GM12878 (cell line): Measurements from ENCODE around the gene CACNA2D3. TPM values are rescaled to one million over a fixed set of nuclear protein-coding genes. Genes with fewer than 3 reads are reported as not detected.

Experiments used
- ATAC-seq: fragments of 200-7000 bp; cut with Tn5 transposase; 3 replicates; pipeline ENCODE4 v1.9.1; 2020; ENCODE audit warnings: mild to moderate bottlenecking, moderate library complexity
- BruUV-seq: library from RNA; stranded (reverse); fragments of 400-500 nt; replicated peaks from 2 replicates; lab custom pipeline; 2021; lab: Mats Ljungman, UMichigan
- CTCF ChIA-PET: fragments of 300-600 bp; sonication (Branson Sonifier 250); formaldehyde crosslinking; extraction: SDS; loops from one replicate; lab custom pipeline; 2021; ENCODE audit warnings: inconsistent platforms; lab: Yijun Ruan, JAX
- POLR2A ChIA-PET: fragments of 350-600 bp; formaldehyde crosslinking; extraction: SDS; loops from one replicate; lab custom pipeline; 2021; ENCODE audit warnings: inconsistent platforms; lab: Charles Lee
- RAD21 ChIA-PET: fragments of 300-600 bp; sonication (Branson Sonifier 250); formaldehyde crosslinking; loops from one replicate; lab custom pipeline; 2023; ENCODE audit warnings: antibody characterized with exemption; ENCODE audit not compliant: unreplicated experiment; lab: Charles Lee
- SMC1A ChIA-PET: fragments of 300-600 bp; sonication (Branson Sonifier 250); formaldehyde crosslinking; loops from one replicate; lab custom pipeline; 2023; ENCODE audit not compliant: unreplicated experiment, uncharacterized antibody; lab: Charles Lee
- DNase-seq: peaks from one replicate; pipeline ENCODE4 v3.0.0-alpha.2; 2011; ENCODE audit warnings: low read depth, low spot score
- FAIRE-seq: peaks from 3 replicates; lab custom pipeline; 2011; peaks lifted over from hg19 to GRCh38; lab: Jason Lieb, UNC
- H2AFZ ChIP-seq: 2 replicates; pipeline ENCODE4 v1.6.0; 2011; ENCODE audit warnings: low read depth, low read length, control low read depth; ENCODE audit not compliant: control insufficient read depth
- H3K27ac ChIP-seq: 2 replicates; pipeline ENCODE4 v1.5.1; 2011; ENCODE audit warnings: control low read depth; ENCODE audit not compliant: control insufficient read depth, insufficient read depth
- H3K27me3 ChIP-seq, 2 experiments: replicated peaks in 1 of 2; 2 replicates each; pipeline versions ENCODE4 v1.6.0 to v1.6.1; 2011; ENCODE audit warnings: low read length in 1 of 2; ENCODE audit not compliant: control insufficient read depth in 2 of 2, insufficient read depth in 2 of 2
- H3K36me3 ChIP-seq, 2 experiments: 2 replicates each; pipeline ENCODE4 v1.5.1; 2011; ENCODE audit warnings: low read length in 1 of 2; ENCODE audit not compliant: control insufficient read depth in 2 of 2, insufficient read depth in 2 of 2
- H3K4me1 ChIP-seq: 2 replicates; pipeline ENCODE4 v1.6.1; 2011; ENCODE audit warnings: mild to moderate bottlenecking, low read length, moderate library complexity, mixed read lengths; ENCODE audit not compliant: control insufficient read depth, insufficient read depth
- H3K4me2 ChIP-seq: 2 replicates; pipeline ENCODE4 v1.6.0; 2011; ENCODE audit warnings: control low read depth; ENCODE audit not compliant: control insufficient read depth, insufficient read depth
- H3K4me3 ChIP-seq: fragments of 200-600 bp; sonication (generic); 2 replicates; pipeline ENCODE4 v1.5.1; 2016
- H3K79me2 ChIP-seq: 2 replicates; pipeline ENCODE4 v1.6.0; 2011; ENCODE audit warnings: low read length; ENCODE audit not compliant: control insufficient read depth, insufficient read depth
- H3K9ac ChIP-seq: 2 replicates; pipeline ENCODE4 v1.8.0; 2011; ENCODE audit warnings: low read length, control low read depth, mixed read lengths; ENCODE audit not compliant: control insufficient read depth, insufficient read depth
- H3K9me3 ChIP-seq: replicated peaks from 3 replicates; pipeline ENCODE4 v1.5.1; 2011; ENCODE audit warnings: mild to moderate bottlenecking, low read length; ENCODE audit not compliant: control insufficient read depth, insufficient read depth
- H4K20me1 ChIP-seq: 2 replicates; pipeline ENCODE4 v1.6.0; 2011; ENCODE audit not compliant: control insufficient read depth, insufficient read depth
- IKZF2 ChIP-seq, 2 experiments: fragments of 450-650 bp; IDR thresholded peaks; 2 replicates each; pipeline ENCODE4 v1.6.1; 2017; ENCODE audit warnings: mild to moderate bottlenecking in 2 of 2, moderate library complexity in 2 of 2
- KAT2A ChIP-seq: conservative IDR thresholded peaks from 2 replicates; pipeline ENCODE4 v1.6.1; 2011; ENCODE audit warnings: low read depth, low read length; ENCODE audit not compliant: control insufficient read depth
- RCOR1 ChIP-seq: conservative IDR thresholded peaks from 2 replicates; pipeline ENCODE4 v1.6.1; 2012; ENCODE audit warnings: low read depth, low read length, improper control_type of control experiment
- REST ChIP-seq: IDR thresholded peaks from 2 replicates; pipeline ENCODE4 v1.6.1; 2012; ENCODE audit warnings: mild to moderate bottlenecking, low read depth, low read length
- RFX5 ChIP-seq: IDR thresholded peaks from 2 replicates; pipeline ENCODE4 v1.6.1; 2011; ENCODE audit warnings: low read depth, low read length, improper control_type of control experiment
- WGBS: methylation state at CpG from one replicate; pipeline ENCODE4 v1.1.6; 2016; ENCODE audit warnings: low lambda C conversion rate; ENCODE audit not compliant: insufficient replicate concordance, insufficient coverage; ENCODE audit errors: missing lambda C conversion rate; 5-methylcytosine and 5-hydroxymethylcytosine counted together
- in situ Hi-C: fragments of 300-500 bp; cut with MboI; formaldehyde crosslinking; loops from 9 replicates; pipeline ENCODE4 v1.14.3; 2018; ENCODE audit warnings: mixed read lengths
- intact Hi-C: fragments of 100-400 bp; cut with micrococcal nuclease; formaldehyde crosslinking; loops from one replicate; pipeline ENCODE4 v1.14.2; 2022; ENCODE audit not compliant: unreplicated experiment
- polyA plus RNA-seq, 11 experiments: library from polyadenylated mRNA; depleted of rRNA in 4 of 11; unstranded in 6 of 11; stranded (reverse) in 5 of 11; fragments of >200 nt; fragmentation: Nextera tagmentation in 4 of 11; fragmentation: Illumina TruSeq in 1 of 11; extraction: Ambion mirVana in 4 of 11; extraction: Trizol in 1 of 11; gene quantifications; 1 replicate in 1 of 11; 2 replicates in 10 of 11; pipeline versions ENCODE4 v1.2.1 to v1.2.3, GENCODE V29; 2011 to 2016; ENCODE audit warnings: inconsistent platforms in 2 of 11, missing spikeins in 2 of 11, low read depth in 1 of 11
- total RNA-seq, 4 experiments: library from RNA; depleted of rRNA in 3 of 4; stranded (reverse); fragments of >200 nt in 3 of 4; fragmentation: Illumina TruSeq in 1 of 4; extraction: Trizol in 1 of 4; gene quantifications; 2 replicates each; pipeline versions ENCODE4 v1.2.1 to v1.2.3, GENCODE V29; 2013 to 2021

Gene CACNA2D3
- total and polyA plus RNA-seq, 10 of the 15 experiments (the other 5 are each of a cell fraction or from before 2014, with no cell fraction given): not detected

- no peaks in the 10 kb centered on the region for H3K79me2 ChIP-seq
- no peaks in the 10 kb centered on the region for H4K20me1 ChIP-seq
- no peaks in the 10 kb centered on the region for H3K36me3 ChIP-seq
- intact Hi-C loops: no loop called here
- CTCF ChIA-PET: no interaction called here
- no peak for ATAC-seq
- TF ChIP-seq RFX5 (no peak), REST (no peak), RCOR1 (no peak), IKZF2 (IDR thresholded peaks at IDR 0.05) (no peak)
- in situ Hi-C loops: no loop called here
- no peaks in the 10 kb centered on the region for H3K4me1 ChIP-seq
- no peak for FAIRE-seq
- H3K4me3 ChIP-seq: no peak overlapping the region
- no peak overlapping the region for H3K4me2 ChIP-seq
- H3K9me3 ChIP-seq: no peaks in the 10 kb centered on the region
- DNase-seq: no peak
- no peaks in the 10 kb centered on the region for H3K27me3 ChIP-seq
- 21% methylated on average over 4 of the region's 4 CpGs for WGBS
- BruUV-seq: no TSS peak
- H3K9ac ChIP-seq: no peak overlapping the region
- RAD21 ChIA-PET: no interaction called here
- POLR2A ChIA-PET: no interaction called here
- H3K27ac ChIP-seq: no peak overlapping the region
- H2AFZ ChIP-seq: no peak overlapping the region
- SMC1A ChIA-PET: no interaction called here
These were observed 473.7 kb downstream of the CACNA2D3 start for GRCh38 chr3:54596087-54596486.

- Histone ChIP-seq H3K4me3 (no peak overlapping the region), H3K9ac (no peak overlapping the region), H3K36me3 (no peaks in the 10 kb centered on the region), H3K4me2 (no peak overlapping the region), H3K27ac (no peak overlapping the region), H2AFZ (no peak overlapping the region), H3K4me1 (no peaks in the 10 kb centered on the region), H3K79me2 (no peaks in the 10 kb centered on the region), H3K9me3 (no peaks in the 10 kb centered on the region), H4K20me1 (no peaks in the 10 kb centered on the region), H3K27me3 (no peaks in the 10 kb centered on the region)
- TF ChIP-seq KAT2A: no peak
- ATAC-seq (no peak), DNase-seq (no peak), FAIRE-seq (no peak)
- intact Hi-C loops (no loop called here), in situ Hi-C loops (no loop called here)
- ChIA-PET POLR2A (no interaction called here), CTCF (no interaction called here), RAD21 (no interaction called here), SMC1A (no interaction called here)
- no TSS peak for BruUV-seq
- WGBS: 34% methylated on average over 9 of the region's 9 CpGs
These were observed 477.4 kb downstream of the CACNA2D3 start for GRCh38 chr3:54599716-54600115.
